Measurements from ENCODE around the gene NR1I2.

NR1I2 gene

DNA sequence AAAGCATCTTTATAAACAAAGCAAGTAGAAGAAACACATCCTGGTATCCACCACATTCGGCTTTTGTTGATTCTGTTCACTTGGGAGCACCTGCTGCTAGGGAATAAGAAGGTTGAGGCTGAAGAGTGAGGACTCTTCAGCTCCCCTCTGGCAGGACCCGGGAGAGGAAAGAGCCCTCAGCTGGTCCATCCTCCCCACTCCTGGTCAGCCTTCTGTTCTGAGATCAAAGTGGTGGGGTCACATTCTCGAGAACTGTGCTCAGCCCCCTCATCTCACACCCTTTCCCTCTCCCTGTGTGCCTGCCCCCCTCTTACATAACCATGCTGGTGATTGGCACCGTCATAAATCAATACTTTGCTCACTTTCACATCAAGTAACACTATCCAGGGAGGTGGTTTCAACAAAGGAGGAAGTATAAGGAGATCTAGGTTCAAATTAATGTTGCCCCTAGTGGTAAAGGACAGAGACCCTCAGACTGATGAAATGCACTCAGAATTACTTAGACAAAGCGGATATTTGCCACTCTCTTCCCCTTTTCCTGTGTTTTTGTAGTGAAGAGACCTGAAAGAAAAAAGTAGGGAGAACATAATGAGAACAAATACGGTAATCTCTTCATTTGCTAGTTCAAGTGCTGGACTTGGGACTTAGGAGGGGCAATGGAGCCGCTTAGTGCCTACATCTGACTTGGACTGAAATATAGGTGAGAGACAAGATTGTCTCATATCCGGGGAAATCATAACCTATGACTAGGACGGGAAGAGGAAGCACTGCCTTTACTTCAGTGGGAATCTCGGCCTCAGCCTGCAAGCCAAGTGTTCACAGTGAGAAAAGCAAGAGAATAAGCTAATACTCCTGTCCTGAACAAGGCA is at the start of gene NR1I2:
Gene NR1I2 (plus strand): TSS at position 772 of the 869 bp plus-strand sequence.
- DNase-seq: no peak

- DNase-seq: no peak
Observed at GRCh38 chr3:119733812-119734211, 48.1 kb upstream of the NR1I2 start.

DNA sequence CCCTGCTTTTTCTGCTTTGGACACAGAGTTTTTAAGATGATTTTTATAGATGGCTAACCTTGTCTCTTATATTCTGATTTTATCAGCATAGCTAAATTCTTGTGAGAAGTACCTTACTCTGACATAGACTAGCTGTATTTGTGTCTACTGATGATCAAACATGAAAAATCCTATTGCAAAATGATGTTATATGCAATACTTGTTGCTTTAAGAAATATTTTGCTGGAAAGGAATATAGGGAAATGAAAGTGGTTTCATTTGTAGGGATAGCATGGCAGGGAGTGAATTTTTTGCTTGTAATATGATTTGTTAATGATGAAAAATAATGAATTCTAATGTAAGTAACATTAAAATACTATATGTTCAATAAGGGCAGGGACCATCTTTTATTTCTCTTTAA is 43.2 kb upstream of the NR1I2 start:
- DNase-seq: no peak

DNA sequence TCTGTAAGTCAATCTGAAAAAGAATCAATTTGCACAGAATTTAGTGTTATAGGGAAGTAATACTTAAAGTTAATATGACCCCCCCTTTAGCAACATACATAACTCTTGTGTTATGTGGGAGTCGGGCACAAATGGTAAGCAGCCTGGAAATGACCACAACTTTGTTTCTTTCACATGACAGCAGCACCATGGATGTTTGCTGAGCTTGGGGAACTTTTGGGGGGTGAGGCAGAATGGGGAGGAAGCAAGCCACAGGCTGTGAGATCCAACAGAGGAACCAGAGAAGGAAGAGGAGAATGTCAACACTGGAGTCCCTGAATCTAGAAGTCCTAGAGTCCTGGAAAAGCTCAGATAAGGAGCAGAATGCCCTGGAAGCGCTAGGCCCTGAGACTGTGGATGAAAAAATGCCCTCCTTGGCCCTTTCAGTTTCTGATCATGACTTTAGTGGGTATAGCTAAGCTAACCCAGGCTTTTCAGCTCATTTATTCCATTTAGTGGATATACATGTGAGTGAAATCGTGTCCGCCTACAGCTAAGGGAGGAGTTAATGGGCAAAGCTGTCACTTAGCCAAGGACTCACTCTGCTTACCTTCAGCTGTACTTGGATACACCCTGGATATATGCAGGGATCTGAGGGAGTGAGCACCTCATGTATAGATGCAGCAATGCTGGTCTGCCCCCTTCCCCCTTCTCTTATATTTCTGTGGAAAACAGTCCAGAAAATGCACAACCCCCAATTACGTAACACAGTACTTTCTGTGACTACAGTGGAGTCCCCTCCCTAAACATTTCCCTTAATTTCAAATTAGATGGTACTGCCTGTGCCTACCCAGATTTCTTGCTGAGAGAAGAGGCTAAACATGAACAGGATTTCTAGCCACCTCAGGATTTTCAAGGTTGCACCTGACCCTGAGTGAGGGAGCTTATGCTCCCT is 40.0 kb upstream of the NR1I2 start:
- no peak for DNase-seq

GRCh38 chr3:119743921-119744320 is 38.0 kb upstream of the NR1I2 start:
- DNase-seq: no peak

- DNase-seq: no peak
Observed at GRCh38 chr3:119745942-119746341, 36.0 kb upstream of the NR1I2 start.

GRCh38 chr3:119746423-119746822 is 35.5 kb upstream of the NR1I2 start:
- no peak for DNase-seq

DNA sequence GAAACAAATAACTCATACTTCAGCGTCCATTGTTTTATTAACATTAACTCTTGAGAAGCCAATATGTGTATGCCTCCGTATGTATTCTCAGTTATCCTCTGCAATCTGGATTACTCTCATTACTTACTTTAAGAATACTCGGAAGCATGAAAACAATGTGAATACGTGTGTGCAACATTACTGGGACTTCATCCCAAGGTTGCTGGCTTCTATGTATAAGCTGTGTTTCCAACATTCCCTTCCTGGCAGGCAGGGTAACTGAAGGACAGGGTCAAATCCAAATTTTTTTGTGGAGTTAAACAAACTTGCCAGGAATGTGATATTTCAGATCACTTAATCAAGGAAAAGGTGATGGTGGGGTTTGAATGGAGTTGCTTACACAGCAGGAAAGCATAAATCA is 34.5 kb upstream of the NR1I2 start:
- no peak for DNase-seq

DNA sequence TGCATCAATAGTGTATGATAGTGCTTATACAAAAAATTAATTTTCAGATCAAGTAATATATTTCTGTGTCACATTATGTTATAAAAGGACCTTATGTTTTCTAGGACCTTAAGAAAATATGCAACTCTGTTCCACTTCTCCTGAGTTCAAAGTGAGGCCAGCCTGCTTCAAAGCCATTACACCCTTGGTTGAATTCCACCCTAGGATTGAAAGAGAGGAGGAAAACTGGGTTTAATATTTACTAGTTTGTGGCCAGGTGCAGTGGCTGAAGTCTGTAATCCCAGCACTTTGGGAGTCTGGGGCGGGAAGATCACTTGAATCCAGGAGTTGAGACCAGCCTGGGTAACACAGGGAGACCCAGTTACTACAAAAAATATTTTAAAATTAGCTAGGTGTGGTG is 32.9 kb upstream of the NR1I2 start:
- no peak for DNase-seq

GRCh38 chr3:119751423-119751822 is 30.5 kb upstream of the NR1I2 start:
- DNase-seq: no peak

DNA sequence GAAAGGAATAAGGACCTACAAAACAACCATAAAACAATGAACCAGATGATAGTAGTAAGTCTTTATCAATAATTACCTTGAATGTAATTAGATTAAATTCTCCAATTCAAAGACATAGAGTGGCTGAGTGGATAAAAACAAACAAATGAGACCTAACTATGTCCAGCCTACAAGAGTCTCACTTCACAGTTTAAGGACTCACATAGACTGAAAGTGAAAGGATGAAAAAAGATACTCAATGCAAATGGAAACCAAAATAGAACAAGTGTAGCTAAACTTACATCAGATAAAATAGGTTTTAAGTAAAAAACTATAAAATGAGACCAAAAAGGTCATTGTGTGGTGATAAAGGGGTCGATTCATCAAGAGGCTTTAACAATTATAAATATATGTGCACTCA is 21.9 kb upstream of the NR1I2 start:
- DNase-seq: no peak

- no peak for DNase-seq
Observed at GRCh38 chr3:119762876-119763275, 19.0 kb upstream of the NR1I2 start.

GRCh38 chr3:119763466-119763865 is 18.4 kb upstream of the NR1I2 start:
- DNase-seq: no peak

DNA sequence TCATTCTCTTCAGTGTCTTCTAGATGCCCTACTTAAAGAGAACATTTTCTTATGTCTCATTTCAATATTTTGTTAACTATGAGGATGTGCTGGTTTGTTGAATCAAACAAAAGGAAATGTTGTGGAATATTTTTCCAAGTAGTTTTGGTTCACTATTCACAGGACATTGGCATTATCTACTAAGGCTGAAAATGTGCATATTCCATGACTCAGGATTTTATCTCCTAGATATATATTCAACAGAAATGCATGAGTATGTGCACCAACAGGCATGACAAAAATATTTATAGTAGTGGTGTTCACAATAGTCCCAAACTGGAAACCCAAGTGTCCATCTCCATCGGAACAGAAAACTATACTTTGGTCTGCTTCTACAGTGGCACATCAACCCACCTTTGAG is 16.7 kb upstream of the NR1I2 start:
- DNase-seq: no peak

GRCh38 chr3:119767936-119768601 is 13.8 kb upstream of the NR1I2 start:
- no peak for DNase-seq

GRCh38 chr3:119768668-119769393 is 13.1 kb upstream of the NR1I2 start:
- no peak for DNase-seq

- no peak for DNase-seq
Observed at GRCh38 chr3:119769394-119770149, 12.3 kb upstream of the NR1I2 start.

DNA sequence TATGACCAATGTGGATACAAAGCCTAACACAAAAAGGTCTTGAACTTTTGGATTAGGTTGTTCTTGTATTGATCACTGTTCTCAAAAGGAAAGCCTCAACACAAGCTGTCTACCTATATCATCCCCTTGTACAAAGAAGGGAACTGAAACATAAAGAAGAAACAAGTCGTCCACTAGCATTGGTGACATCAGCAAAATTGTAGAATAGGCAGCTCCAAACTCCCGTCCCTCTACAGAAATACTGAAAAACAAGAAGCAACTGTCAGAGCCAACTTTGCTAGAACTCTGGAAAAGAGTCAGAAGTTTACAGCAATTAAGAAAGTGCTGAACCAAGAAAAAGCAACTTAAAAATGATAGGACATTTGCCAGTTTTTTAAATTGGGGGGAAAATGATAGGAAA is 7.5 kb upstream of the NR1I2 start:
- DNase-seq: no peak

DNA sequence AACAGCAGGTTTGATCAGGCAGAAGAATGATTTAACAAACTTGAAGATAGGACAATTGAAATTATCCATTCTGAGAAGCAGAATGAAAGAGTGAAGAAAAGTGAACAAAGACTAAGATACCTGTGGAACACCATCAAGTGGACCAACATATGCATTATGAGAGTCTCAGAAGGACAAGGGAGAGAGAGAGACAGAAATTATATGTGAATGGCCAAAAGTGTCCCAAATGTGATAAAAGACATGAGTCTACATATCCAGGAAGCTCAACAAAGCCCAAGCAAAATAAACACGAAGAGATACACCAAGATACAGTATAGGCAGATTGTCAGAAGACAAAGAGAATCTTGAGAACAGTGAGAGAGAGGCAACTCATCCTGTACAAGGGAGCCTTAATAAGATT is 5.6 kb upstream of the NR1I2 start:
- no peak for DNase-seq

DNA sequence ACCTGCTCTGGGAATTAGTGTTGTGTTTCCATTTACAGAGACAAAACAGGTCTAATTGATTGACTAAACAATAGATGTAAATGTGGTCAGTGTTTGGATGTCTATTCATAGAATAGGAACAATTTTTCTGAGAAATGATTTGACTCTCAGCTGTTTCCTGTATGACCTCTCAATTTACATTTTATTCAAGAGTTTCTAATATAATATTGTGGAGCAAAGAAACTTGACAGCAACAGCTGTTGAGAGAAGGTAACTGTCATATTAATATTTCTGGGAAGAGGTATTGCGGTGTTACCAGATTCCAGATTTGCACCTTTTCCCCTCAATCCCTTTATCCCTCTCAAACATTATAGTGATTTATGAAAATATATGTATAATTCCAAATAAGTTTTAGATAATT is 3.7 kb upstream of the NR1I2 start:
- no peak for DNase-seq

DNA sequence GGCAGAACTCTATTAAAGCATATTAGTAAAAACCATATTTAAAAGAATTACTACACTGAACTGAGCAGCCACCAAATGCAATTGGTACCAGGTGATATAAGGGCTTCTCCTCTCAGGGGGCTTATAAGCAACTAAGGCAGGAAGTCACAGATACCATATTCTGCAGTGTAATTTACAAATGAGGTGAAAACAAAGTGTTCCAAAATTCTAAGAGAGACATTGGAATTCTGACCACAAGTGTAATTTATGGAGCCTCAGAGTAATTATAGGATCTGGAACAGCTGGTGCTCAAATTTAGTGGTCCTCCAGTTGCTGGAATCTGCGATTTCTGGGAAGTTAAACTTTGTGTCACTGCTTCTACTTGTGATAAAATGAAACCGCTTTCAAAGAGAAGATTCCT is 3.1 kb upstream of the NR1I2 start:
- no peak for DNase-seq

All from NCI-H1436 (cell line).